IMR-90 (cell line): Measurements from ENCODE around the gene ARHGEF17. TPM values are rescaled to one million over a fixed set of nuclear protein-coding genes. Genes with fewer than 3 reads are reported as not detected.

ENCODE experiments used
- ATAC-seq: fragments of 200-7000 bp; cut with Tn5 transposase; 2 replicates; pipeline ENCODE4 v1.9.1; 2020; ENCODE audit warnings: low read depth, mild to moderate bottlenecking, moderate library complexity
- BruUV-seq: library from RNA; stranded (reverse); fragments of 400-500 nt; replicated peaks from 2 replicates; lab custom pipeline; 2021; lab: Mats Ljungman, UMichigan
- CTCF ChIA-PET: fragments of 300-600 bp; formaldehyde crosslinking; extraction: SDS; loops from one replicate; lab custom pipeline; 2021; ENCODE audit warnings: antibody characterized with exemption; lab: Yijun Ruan, JAX
- POLR2A ChIA-PET: fragments of 300-600 bp; sonication (Branson Sonifier 250); formaldehyde crosslinking; loops from one replicate; lab custom pipeline; 2022; ENCODE audit warnings: antibody characterized with exemption; ENCODE audit not compliant: unreplicated experiment; lab: Charles Lee
- DNase-seq: peaks from one replicate; pipeline ENCODE4 v3.0.0; 2013
- H2AFZ ChIP-seq: replicated peaks from 2 replicates; pipeline ENCODE3; 2013; ENCODE audit warnings: low read length, mild to moderate bottlenecking; ENCODE audit not compliant: poor library complexity
- H2AK5ac ChIP-seq: 2 replicates; pipeline ENCODE4 v1.6.1; 2013; ENCODE audit warnings: low read depth, low read length, inconsistent platforms
- H2AK9ac ChIP-seq: replicated peaks from 2 replicates; pipeline ENCODE3; 2013; ENCODE audit warnings: mild to moderate bottlenecking, low read depth, low read length, moderate library complexity; ENCODE audit not compliant: poor library complexity
- H2BK120ac ChIP-seq: 2 replicates; pipeline ENCODE4 v1.6.1; 2013; ENCODE audit warnings: low read depth, low read length, inconsistent platforms
- H2BK15ac ChIP-seq: 3 replicates; pipeline ENCODE4 v1.6.1; 2013; ENCODE audit warnings: low read depth, low read length, inconsistent platforms
- H2BK20ac ChIP-seq: 2 replicates; pipeline ENCODE4 v1.6.1; 2013; ENCODE audit warnings: low read depth, mild to moderate bottlenecking, inconsistent platforms, low read length, moderate library complexity
- H2BK5ac ChIP-seq: 2 replicates; pipeline ENCODE4 v1.6.1; 2013; ENCODE audit warnings: mild to moderate bottlenecking, low read depth, low read length, inconsistent platforms; ENCODE audit not compliant: poor library complexity, severe bottlenecking
- H3K14ac ChIP-seq: replicated peaks from 2 replicates; pipeline ENCODE4 v1.6.1; 2013; ENCODE audit warnings: low read depth, low read length, inconsistent platforms
- H3K18ac ChIP-seq: 2 replicates; pipeline ENCODE4 v1.6.1; 2013; ENCODE audit warnings: low read depth, low read length, control low read depth
- H3K23ac ChIP-seq: 2 replicates; pipeline ENCODE4 v1.6.1; 2013; ENCODE audit warnings: low read depth, low read length, inconsistent platforms
- H3K27ac ChIP-seq: 2 replicates; pipeline ENCODE4 v1.5.1; 2013; ENCODE audit warnings: mild to moderate bottlenecking, control low read depth, low read length; ENCODE audit not compliant: insufficient read depth
- H3K27me3 ChIP-seq: 2 replicates; pipeline ENCODE4 v1.6.1; 2013; ENCODE audit warnings: low read length; ENCODE audit not compliant: control insufficient read depth, insufficient read depth
- H3K36me3 ChIP-seq: 2 replicates; pipeline ENCODE4 v1.6.1; 2013; ENCODE audit warnings: low read length, mixed read lengths; ENCODE audit not compliant: control insufficient read depth, insufficient read depth
- H3K4ac ChIP-seq: 2 replicates; pipeline ENCODE4 v1.6.1; 2013; ENCODE audit warnings: low read depth, low read length, inconsistent platforms
- H3K4me1 ChIP-seq: 2 replicates; pipeline ENCODE4 v1.6.1; 2013; ENCODE audit warnings: low read length, mixed read lengths; ENCODE audit not compliant: control insufficient read depth, insufficient read depth
- H3K4me2 ChIP-seq: 2 replicates; pipeline ENCODE4 v1.6.1; 2013; ENCODE audit warnings: low read depth, mild to moderate bottlenecking, control low read depth, low read length, moderate library complexity
- H3K4me3 ChIP-seq: 2 replicates; pipeline ENCODE4 v1.5.1; 2013; ENCODE audit warnings: low read depth, mild to moderate bottlenecking, control low read depth, low read length, moderate library complexity; ENCODE audit not compliant: insufficient read depth
- H3K56ac ChIP-seq: 2 replicates; pipeline ENCODE4 v1.6.1; 2013; ENCODE audit warnings: low read length, inconsistent platforms; ENCODE audit not compliant: insufficient read depth; ENCODE audit errors: extremely low read depth
- H3K79me1 ChIP-seq, 2 experiments: 2 replicates each; pipeline ENCODE4 v1.6.1; 2013; ENCODE audit warnings: low read length in 2 of 2, inconsistent platforms in 1 of 2, low read depth in 1 of 2
- H3K9ac ChIP-seq: 2 replicates; pipeline ENCODE4 v1.6.1; 2013; ENCODE audit warnings: low read depth, low read length, control low read depth
- H3K9me1 ChIP-seq: 2 replicates; pipeline ENCODE4 v1.6.1; 2013; ENCODE audit warnings: low read length, inconsistent platforms; ENCODE audit not compliant: insufficient read depth
- H3K9me3 ChIP-seq: 2 replicates; pipeline ENCODE4 v1.6.1; 2013; ENCODE audit warnings: low read length; ENCODE audit not compliant: control insufficient read depth, insufficient read depth
- H4K20me1 ChIP-seq: 2 replicates; pipeline ENCODE4 v1.6.1; 2013; ENCODE audit warnings: low read length, inconsistent platforms; ENCODE audit not compliant: insufficient read depth
- H4K5ac ChIP-seq: 2 replicates; pipeline ENCODE4 v1.6.1; 2013; ENCODE audit warnings: mild to moderate bottlenecking, low read depth, low read length, control low read depth
- H4K8ac ChIP-seq, 2 experiments: 2 replicates each; pipeline ENCODE4 v1.6.1; 2013; ENCODE audit warnings: low read depth in 2 of 2, low read length in 2 of 2, control low read depth in 1 of 2, inconsistent platforms in 1 of 2
- H4K91ac ChIP-seq: 2 replicates; pipeline ENCODE4 v1.6.1; 2013; ENCODE audit warnings: low read depth, low read length, inconsistent platforms; ENCODE audit not compliant: insufficient read depth
- BHLHE40 ChIP-seq: fragments of 150-350 bp; IDR thresholded peaks from 2 replicates; pipeline ENCODE4 v1.6.1; 2016; ENCODE audit warnings: mild to moderate bottlenecking, low read depth, low read length
- CEBPB ChIP-seq: IDR thresholded peaks from 2 replicates; pipeline ENCODE4 v1.6.1; 2012; ENCODE audit warnings: low read depth, low read length, improper control_type of control experiment
- CHD1 ChIP-seq: IDR thresholded peaks from 2 replicates; pipeline ENCODE4 v1.6.1; 2012; ENCODE audit warnings: low read depth, low read length, improper control_type of control experiment
- FOS ChIP-seq: fragments of 150-350 bp; IDR thresholded peaks from 2 replicates; pipeline ENCODE4 v1.6.1; 2016; ENCODE audit warnings: low read depth, low read length
- MAFK ChIP-seq: IDR thresholded peaks from 2 replicates; pipeline ENCODE4 v1.6.1; 2012; ENCODE audit warnings: low read depth, low read length, improper control_type of control experiment
- MXI1 ChIP-seq: IDR thresholded peaks from 2 replicates; pipeline ENCODE4 v1.6.1; 2012; ENCODE audit warnings: low read depth, mild to moderate bottlenecking, low read length, moderate library complexity, borderline replicate concordance
- NFE2L2 ChIP-seq: fragments of 150-350 bp; IDR thresholded peaks from 2 replicates; pipeline ENCODE4 v1.6.1; 2016; ENCODE audit warnings: low read depth, mild to moderate bottlenecking, low read length
- POLR2A ChIP-seq: IDR thresholded peaks from 2 replicates; pipeline ENCODE4 v1.6.1; 2012; ENCODE audit warnings: mild to moderate bottlenecking, low read depth, low read length
- RCOR1 ChIP-seq: IDR thresholded peaks from 2 replicates; pipeline ENCODE4 v1.6.1; 2012; ENCODE audit warnings: mild to moderate bottlenecking, low read length, improper control_type of control experiment; ENCODE audit not compliant: insufficient replicate concordance
- RFX5 ChIP-seq: IDR thresholded peaks from 2 replicates; pipeline ENCODE4 v1.8.0; 2012; ENCODE audit warnings: low read depth, mild to moderate bottlenecking, low read length, moderate library complexity
- SMC3 ChIP-seq: fragments of 150-350 bp; IDR thresholded peaks from 2 replicates; pipeline ENCODE4 v1.6.1; 2016; ENCODE audit warnings: low read depth, mild to moderate bottlenecking, antibody characterized with exemption, low read length, moderate library complexity
- WGBS, 2 experiments: methylation state at CpG; one replicate each; pipeline versions ENCODE4 v1.1.5 to v1.1.7; 2013; ENCODE audit warnings: missing lambda C conversion rate in 2 of 2; ENCODE audit not compliant: insufficient read length in 1 of 2; ENCODE audit errors: extremely low coverage in 2 of 2; 5-methylcytosine and 5-hydroxymethylcytosine counted together
- dilution Hi-C: fragments of 300-500 bp; cut with HindIII; formaldehyde crosslinking; loops from one replicate; pipeline ENCODE4 v1.14.3; 2018; ENCODE audit warnings: low sequenced_read_pairs; ENCODE audit not compliant: unreplicated experiment
- in situ Hi-C: fragments of 300-500 bp; cut with MboI; formaldehyde crosslinking; loops from 3 replicates; pipeline ENCODE4 v1.14.3; 2019; ENCODE audit warnings: low sequenced_read_pairs, inconsistent platforms, mixed read lengths
- intact Hi-C: fragments of 100-400 bp; cut with micrococcal nuclease; formaldehyde crosslinking; loops from 2 replicates; pipeline ENCODE4 v1.10.0; 2022
- polyA plus RNA-seq, 3 experiments: library from polyadenylated mRNA; depleted of rRNA; stranded (reverse); fragments of >200 nt; gene quantifications; 2 replicates each; pipeline ENCODE4 v1.2.3, GENCODE V29; 2012; ENCODE audit warnings: low replicate concordance in 1 of 3
- total RNA-seq: library from RNA; depleted of rRNA; stranded (reverse); fragments of >200 nt; gene quantifications from 2 replicates; pipeline ENCODE4 v1.2.3, GENCODE V29; 2012
- TF ChIP-seq, protein P1 (sequence below): fragments of 150-350 bp; IDR thresholded peaks from 2 replicates; pipeline ENCODE4 v1.6.1; 2017; ENCODE audit warnings: mild to moderate bottlenecking, antibody characterized with exemption, low read length, low read depth
- TF ChIP-seq, protein P2 (sequence below): conservative IDR thresholded peaks from 2 replicates; pipeline ENCODE4 v1.5.1; 2012; ENCODE audit warnings: mild to moderate bottlenecking, low read depth, low read length, improper control_type of control experiment
- TF ChIP-seq, protein P3 (sequence below): fragments of 150-350 bp; IDR thresholded peaks from 2 replicates; pipeline ENCODE4 v1.6.1; 2016; ENCODE audit warnings: low read depth, mild to moderate bottlenecking, low read length, moderate library complexity, borderline replicate concordance

ARHGEF17 gene
- total and polyA plus RNA-seq, 2 of the 4 experiments (the other 2 are of a cell fraction), result 21.7 to 97.7 TPM

DNA sequence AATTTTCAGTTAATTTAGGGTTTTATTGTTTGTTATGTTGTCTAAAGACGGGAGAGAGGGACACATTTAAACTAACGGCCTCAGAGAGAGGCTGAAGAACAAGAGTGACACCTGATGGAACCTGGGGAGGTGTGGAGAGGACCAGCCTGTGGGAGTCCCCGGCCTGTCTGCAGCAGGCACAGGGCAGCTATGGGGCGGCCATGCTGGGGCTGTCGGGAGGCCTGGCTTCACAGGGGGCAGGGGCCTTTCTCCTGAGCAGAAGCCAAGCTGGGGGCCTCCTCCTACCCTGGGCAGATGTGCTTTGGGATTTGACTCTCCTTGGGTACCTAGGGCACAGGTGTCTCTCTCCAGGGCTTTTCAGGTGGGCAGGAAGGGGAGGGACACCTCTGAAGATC, 90.1 kb downstream of the ARHGEF17 start:
- Histone ChIP-seq H2AK9ac (no peak overlapping the region), H4K5ac (no peak overlapping the region), H2BK20ac (no peak overlapping the region), H3K14ac (no peak overlapping the region), H3K4ac (no peak overlapping the region), H2AK5ac (no peak overlapping the region), H2BK120ac (no peak overlapping the region), H3K36me3 (peaks cover 3% of the 10 kb centered on the region; the same call in 1 of the 2 replicates), H4K8ac (no peak overlapping the region), H3K4me1 (peaks cover 6% of the 10 kb centered on the region; the same call in 1 of the 2 replicates), H3K56ac (no peak overlapping the region), H3K27ac (no peak overlapping the region), H3K4me2 (no peak overlapping the region), H3K27me3 (no peaks in the 10 kb centered on the region), H3K4me3 (no peak overlapping the region), H3K23ac (no peak overlapping the region), H2BK5ac (no peak overlapping the region), H2AFZ (no peak overlapping the region), H3K9me1 (no peaks in the 10 kb centered on the region; the same call in none of the 2 replicates), H4K91ac (no peak overlapping the region), H3K9me3 (no peaks in the 10 kb centered on the region), H3K18ac (no peak overlapping the region), H2BK15ac (no peak overlapping the region), H3K9ac (no peak overlapping the region), H4K20me1 (peaks cover 8% of the 10 kb centered on the region), H3K79me1 (peaks cover 0 to 4% of the 10 kb centered on the region in 2 experiments; a peak in 1 of 4 replicates)
- intact Hi-C loops (no loop called here), in situ Hi-C loops (no loop called here), dilution Hi-C loops (no loop called here)
- no CpG with 5 or more reads among the region's 5 CpGs for WGBS, 2 experiments
- BruUV-seq, result no TSS peak
- ATAC-seq (no peak), DNase-seq (no peak)
- TF ChIP-seq CEBPB, result no peak
- no peak for TF ChIP-seq BHLHE40
- TF ChIP-seq, protein P1, sequence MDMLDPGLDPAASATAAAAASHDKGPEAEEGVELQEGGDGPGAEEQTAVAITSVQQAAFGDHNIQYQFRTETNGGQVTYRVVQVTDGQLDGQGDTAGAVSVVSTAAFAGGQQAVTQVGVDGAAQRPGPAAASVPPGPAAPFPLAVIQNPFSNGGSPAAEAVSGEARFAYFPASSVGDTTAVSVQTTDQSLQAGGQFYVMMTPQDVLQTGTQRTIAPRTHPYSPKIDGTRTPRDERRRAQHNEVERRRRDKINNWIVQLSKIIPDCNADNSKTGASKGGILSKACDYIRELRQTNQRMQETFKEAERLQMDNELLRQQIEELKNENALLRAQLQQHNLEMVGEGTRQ, result no peak
- TF ChIP-seq FOS, result no peak
- no peak for TF ChIP-seq SMC3
- no peak for TF ChIP-seq MXI1
- TF ChIP-seq MAFK, result no peak
- no peak for TF ChIP-seq POLR2A
- TF ChIP-seq RFX5, result no peak
- TF ChIP-seq, protein P2, sequence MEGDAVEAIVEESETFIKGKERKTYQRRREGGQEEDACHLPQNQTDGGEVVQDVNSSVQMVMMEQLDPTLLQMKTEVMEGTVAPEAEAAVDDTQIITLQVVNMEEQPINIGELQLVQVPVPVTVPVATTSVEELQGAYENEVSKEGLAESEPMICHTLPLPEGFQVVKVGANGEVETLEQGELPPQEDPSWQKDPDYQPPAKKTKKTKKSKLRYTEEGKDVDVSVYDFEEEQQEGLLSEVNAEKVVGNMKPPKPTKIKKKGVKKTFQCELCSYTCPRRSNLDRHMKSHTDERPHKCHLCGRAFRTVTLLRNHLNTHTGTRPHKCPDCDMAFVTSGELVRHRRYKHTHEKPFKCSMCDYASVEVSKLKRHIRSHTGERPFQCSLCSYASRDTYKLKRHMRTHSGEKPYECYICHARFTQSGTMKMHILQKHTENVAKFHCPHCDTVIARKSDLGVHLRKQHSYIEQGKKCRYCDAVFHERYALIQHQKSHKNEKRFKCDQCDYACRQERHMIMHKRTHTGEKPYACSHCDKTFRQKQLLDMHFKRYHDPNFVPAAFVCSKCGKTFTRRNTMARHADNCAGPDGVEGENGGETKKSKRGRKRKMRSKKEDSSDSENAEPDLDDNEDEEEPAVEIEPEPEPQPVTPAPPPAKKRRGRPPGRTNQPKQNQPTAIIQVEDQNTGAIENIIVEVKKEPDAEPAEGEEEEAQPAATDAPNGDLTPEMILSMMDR, result no peak
- TF ChIP-seq NFE2L2, result no peak
- TF ChIP-seq RCOR1, result no peak
- TF ChIP-seq CHD1, result no peak
- TF ChIP-seq, protein P3, sequence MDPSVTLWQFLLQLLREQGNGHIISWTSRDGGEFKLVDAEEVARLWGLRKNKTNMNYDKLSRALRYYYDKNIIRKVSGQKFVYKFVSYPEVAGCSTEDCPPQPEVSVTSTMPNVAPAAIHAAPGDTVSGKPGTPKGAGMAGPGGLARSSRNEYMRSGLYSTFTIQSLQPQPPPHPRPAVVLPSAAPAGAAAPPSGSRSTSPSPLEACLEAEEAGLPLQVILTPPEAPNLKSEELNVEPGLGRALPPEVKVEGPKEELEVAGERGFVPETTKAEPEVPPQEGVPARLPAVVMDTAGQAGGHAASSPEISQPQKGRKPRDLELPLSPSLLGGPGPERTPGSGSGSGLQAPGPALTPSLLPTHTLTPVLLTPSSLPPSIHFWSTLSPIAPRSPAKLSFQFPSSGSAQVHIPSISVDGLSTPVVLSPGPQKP, result no peak
- ChIA-PET CTCF (no interaction called here), POLR2A (no interaction called here)
